AG09309 (cell line): ENCODE measurements around the gene PTPRA.

ENCODE experiments used
- DNase-seq: peaks from one replicate; pipeline ENCODE4 v3.0.0-alpha.2; 2010; ENCODE audit warnings: low read depth
- H3K4me3 ChIP-seq: 2 replicates; pipeline ENCODE4 v1.5.1; 2011; ENCODE audit warnings: mild to moderate bottlenecking, low read depth, low read length, moderate library complexity; ENCODE audit not compliant: control insufficient read depth
- CTCF ChIP-seq: IDR thresholded peaks from 2 replicates; pipeline ENCODE4 v1.5.1; 2011; ENCODE audit warnings: mild to moderate bottlenecking, low read depth, low read length, inconsistent platforms; ENCODE audit not compliant: insufficient read depth, control insufficient read depth; ENCODE audit errors: missing control alignments

The PTPRA gene

GRCh38 chr20:2991532-2991931 lies 118.3 kb downstream of the PTPRA start:
- DNase-seq: no peak
- TF ChIP-seq CTCF: no peak
- H3K4me3 ChIP-seq: no peak overlapping the region

- H3K4me3 ChIP-seq: no peak overlapping the region
- no peak for DNase-seq
- TF ChIP-seq CTCF: no peak
These were observed 120.0 kb downstream of the PTPRA start for GRCh38 chr20:2993250-2993649.

- DNase-seq: no peak
- TF ChIP-seq CTCF: no peak
- H3K4me3 ChIP-seq: no peak overlapping the region
These were observed 122.5 kb downstream of the PTPRA start for GRCh38 chr20:2995796-2996195.

GRCh38 chr20:2998728-2999127 lies 125.4 kb downstream of the PTPRA start:
- TF ChIP-seq CTCF: no peak
- DNase-seq: no peak
- no peak overlapping the region for H3K4me3 ChIP-seq

- H3K4me3 ChIP-seq: no peak overlapping the region
- peak; percentile 35 for DNase-seq
- peak; percentile 59 for TF ChIP-seq CTCF
These were observed 127.7 kb downstream of the PTPRA start for GRCh38 chr20:3000852-3001523.

GRCh38 chr20:3003416-3003815 lies 130.1 kb downstream of the PTPRA start:
- H3K4me3 ChIP-seq: no peak overlapping the region
- no peak for DNase-seq
- TF ChIP-seq CTCF: no peak
